ENCODE measurements around the gene ATCAY.

GRCh38 chr19:3893509-3894179 lies 13.2 kb downstream of the ATCAY start:
- TF ChIP-seq CTCF (IDR thresholded peaks at IDR 0.05) (no peak), POLR2A (IDR thresholded peaks at IDR 0.05) (no peak)
